Pancreas (tissue), 10 donors: ENCODE results near the gene TGFB1. TPM values are rescaled to one million over a fixed set of nuclear protein-coding genes. Genes with fewer than 3 reads are reported as not detected.

ENCODE experiments used
- ATAC-seq, 4 donors: fragments of 200-7000 bp; cut with Tn5 transposase; one replicate each; pipeline versions ENCODE4 v1.8.0 to v1.9.1; 2020; ENCODE audit warnings: mild to moderate bottlenecking in 4 of 4, moderate library complexity in 4 of 4
- DNase-seq, 6 donors: peaks; one replicate each; pipeline ENCODE4 v3.0.0-alpha.2; 2020
- FAIRE-seq: peaks from 2 replicates; lab custom pipeline; 2012; peaks lifted over from hg19 to GRCh38; lab: Jason Lieb, UNC
- H3K27ac ChIP-seq, 4 donors: fragments of 200-600 bp; sonication (generic); 1 replicate in 3 of 4; 2 replicates in 1 of 4; pipeline versions ENCODE4 v1.5.0 to v1.8.0; 2020
- H3K27me3 ChIP-seq, 4 donors: fragments of 200-600 bp; one replicate each; pipeline ENCODE4 v1.8.0; 2021
- H3K36me3 ChIP-seq, 3 donors: fragments of 200-600 bp; sonication (generic) in 1 of 3; one replicate each; pipeline versions ENCODE4 v1.5.0 to v1.8.0; 2020 to 2021
- H3K4me1 ChIP-seq, 3 donors: fragments of 200-600 bp; one replicate each; pipeline ENCODE4 v1.8.0; 2021
- H3K4me3 ChIP-seq, 4 donors: fragments of 200-600 bp; sonication (generic) in 2 of 4; one replicate each; pipeline versions ENCODE4 v1.5.0 to v1.8.0; 2020 to 2021
- H3K9me3 ChIP-seq, 4 donors: fragments of 200-600 bp; one replicate each; pipeline ENCODE4 v1.8.0; 2021
- CTCF ChIP-seq, 4 donors: fragments of 200-600 bp; sonication (generic) in 3 of 4; IDR thresholded peaks; one replicate each; pipeline versions ENCODE4 v1.5.0 to v1.8.0; 2021; ENCODE audit warnings: antibody characterized with exemption in 4 of 4
- WGBS, 2 donors: extraction: QIAGEN DNeasy Blood & Tissue Kit; methylation state at CpG; one replicate each; pipeline ENCODE4 v1.1.7; 2013; 5-methylcytosine and 5-hydroxymethylcytosine counted together
- intact Hi-C, 3 donors: fragments of 100-400 bp; cut with DNase I; formaldehyde crosslinking; loops; one replicate each; pipeline versions ENCODE4 v1.11.1 to v1.14.2; 2022
- polyA plus RNA-seq, 2 donors: library from polyadenylated mRNA; stranded (reverse); fragments of 200-250 nt; gene quantifications; one replicate each; pipeline ENCODE4 v1.2.3, GENCODE V29; 2013
- total RNA-seq, 6 donors: library from RNA; stranded (reverse); fragmentation: NEBNext Ultra II Directional in 4 of 6; extraction: Animal tissue kit (Norgen Biotek cat#: 25700) in 4 of 6; gene quantifications; one replicate each; pipeline versions ENCODE4 v1.2.1 to v1.2.4, GENCODE V29; 2021 to 2023
- donor health status: healthy with polysubstance abuse.
- donor health status: DM: no; HTN: no; CAD: no; lungs with moderate emphysema.
- donor health status: DM: no; HTN: no; CAD: no.
- donor health status: control.
- donor health status: control.
- donor health status: Bipolar disorder and iron deficiency.
- donor health status: DM: yes; HTN: yes; CAD: no.
- donor health status: DM: no; HTN: no; CAD: no.
- donor health status: DM: no; HTN: no; CAD: no.
- donor health status: DM: yes; HTN: yes; CAD: no.

TGFB1 gene
- total and polyA plus RNA-seq, 8 donors, result 3.3 to 32.3 (median 6.1) TPM

GRCh38 chr19:41305927-41306793 lies 47.6 kb downstream of the TGFB1 start:
- DNase-seq (peak in 1 of 6 donors; percentile 40), FAIRE-seq (no peak), ATAC-seq (no peak)
- H3K27ac ChIP-seq, result no peak overlapping the region
- intact Hi-C loops, result loop anchor here in 1 of 3 donors (10.0 kb wide), 1 partner anchor 101 kb away; no protein-coding TSS in a partner anchor
- H3K4me1 ChIP-seq, result peaks cover 6 to 16% (median 6%) of the 10 kb centered on the region in 3 donors
- no peak overlapping the region for H3K4me3 ChIP-seq
- no peaks in the 10 kb centered on the region for H3K27me3 ChIP-seq
- no peak for TF ChIP-seq CTCF (IDR thresholded peaks at IDR 0.05)
- 82 to 84% methylated on average over 12 to 13 of the region's 13 CpGs for WGBS, 2 donors
- H3K36me3 ChIP-seq, result peaks cover 7 to 52% (median 38%) of the 10 kb centered on the region in 3 donors
- no peaks in the 10 kb centered on the region for H3K9me3 ChIP-seq

- peaks cover 7 to 64% (median 38%) of the 10 kb centered on the region in 3 donors for H3K36me3 ChIP-seq
- FAIRE-seq (no peak), DNase-seq (peak in 1 of 6 donors; percentile 17), ATAC-seq (no peak)
- H3K4me3 ChIP-seq, result no peak overlapping the region
- no peaks in the 10 kb centered on the region for H3K27me3 ChIP-seq
- H3K9me3 ChIP-seq, result no peaks in the 10 kb centered on the region
- WGBS, 2 donors, result 81 to 86% methylated on average over 4 of the region's 4 CpGs
- TF ChIP-seq CTCF (IDR thresholded peaks at IDR 0.05), result no peak
- H3K27ac ChIP-seq, result no peak overlapping the region
- H3K4me1 ChIP-seq, result peaks cover 6 to 13% (median 6%) of the 10 kb centered on the region in 3 donors
- intact Hi-C loops, result loop anchor here in 1 of 3 donors (10.0 kb wide), 1 partner anchor 100 kb away; no protein-coding TSS in a partner anchor
Measured at GRCh38 chr19:41304706-41305483, 48.8 kb downstream of the TGFB1 start.

GRCh38 chr19:41303954-41304353 lies 49.8 kb downstream of the TGFB1 start:
- FAIRE-seq (no peak), ATAC-seq (no peak), DNase-seq (peak in 1 of 6 donors; percentile 51)
- no peaks in the 10 kb centered on the region for H3K9me3 ChIP-seq
- H3K4me1 ChIP-seq, result peaks cover 4 to 8% (median 4%) of the 10 kb centered on the region in 3 donors
- 93% methylated on average over 14 of the region's 14 CpGs for WGBS, 2 donors
- peaks cover 7 to 65% (median 38%) of the 10 kb centered on the region in 3 donors for H3K36me3 ChIP-seq
- no peak for TF ChIP-seq CTCF (IDR thresholded peaks at IDR 0.05)
- no peak overlapping the region for H3K27ac ChIP-seq
- no peak overlapping the region for H3K4me3 ChIP-seq
- intact Hi-C loops, result loop anchor here in 1 of 3 donors (10.0 kb wide), 1 partner anchor 99 kb away; no protein-coding TSS in a partner anchor
- H3K27me3 ChIP-seq, result no peaks in the 10 kb centered on the region

GRCh38 chr19:41302624-41303351 lies 50.9 kb downstream of the TGFB1 start:
- H3K27ac ChIP-seq, result no peak overlapping the region
- no peaks in the 10 kb centered on the region for H3K9me3 ChIP-seq
- no peaks in the 10 kb centered on the region for H3K27me3 ChIP-seq
- H3K4me1 ChIP-seq, result peaks cover 0 to 2% (median 0%) of the 10 kb centered on the region in 3 donors
- FAIRE-seq (no peak), DNase-seq (peak in 1 of 6 donors; percentile 52), ATAC-seq (no peak)
- 84 to 87% methylated on average over 21 of the region's 21 CpGs for WGBS, 2 donors
- H3K4me3 ChIP-seq, result no peak overlapping the region
- intact Hi-C loops, result loop anchor here in 1 of 3 donors (10.0 kb wide), 1 partner anchor 98 kb away; no protein-coding TSS in a partner anchor
- peaks cover 7 to 65% (median 38%) of the 10 kb centered on the region in 3 donors for H3K36me3 ChIP-seq
- TF ChIP-seq CTCF (IDR thresholded peaks at IDR 0.05), result no peak
